ENCODE data around the gene KAZN.

Gene KAZN

GRCh38 chr1:15075817-15076216 is 477.3 kb downstream of the KAZN start:
- TF ChIP-seq CTCF (IDR thresholded peaks at IDR 0.05; ENCODE audit: low read depth, low read length), result no peak
- DNase-seq (ENCODE audit: extremely low read depth, low read depth), result no peak

- no peak for TF ChIP-seq CTCF (IDR thresholded peaks at IDR 0.05; ENCODE audit: low read depth, low read length)
- no peak for DNase-seq (ENCODE audit: extremely low read depth, low read depth)
These were observed 478.3 kb downstream of the KAZN start for GRCh38 chr1:15076807-15077206.

- DNase-seq (ENCODE audit: extremely low read depth, low read depth), result no peak
- no peak for TF ChIP-seq CTCF (IDR thresholded peaks at IDR 0.05; ENCODE audit: low read depth, low read length)
These were observed 478.9 kb downstream of the KAZN start for GRCh38 chr1:15077384-15077783.

- DNase-seq (ENCODE audit: extremely low read depth, low read depth), result no peak
- no peak for TF ChIP-seq CTCF (IDR thresholded peaks at IDR 0.05; ENCODE audit: low read depth, low read length)
These were observed 482.0 kb downstream of the KAZN start for GRCh38 chr1:15080328-15081007.

- DNase-seq (ENCODE audit: extremely low read depth, low read depth), result no peak
- TF ChIP-seq CTCF (IDR thresholded peaks at IDR 0.05; ENCODE audit: low read depth, low read length), result no peak
These were observed 482.6 kb downstream of the KAZN start for GRCh38 chr1:15081102-15081501.

- no peak for TF ChIP-seq CTCF (IDR thresholded peaks at IDR 0.05; ENCODE audit: low read depth, low read length)
- DNase-seq (ENCODE audit: extremely low read depth, low read depth), result no peak
These were observed 485.1 kb downstream of the KAZN start for GRCh38 chr1:15083578-15083977.

GRCh38 chr1:15088281-15088971 is 489.9 kb downstream of the KAZN start:
- no peak for DNase-seq (ENCODE audit: extremely low read depth, low read depth)
- TF ChIP-seq CTCF (IDR thresholded peaks at IDR 0.05; ENCODE audit: low read depth, low read length), result no peak
